ENCODE measurements around the gene CRACDL.
"Not testable (repeated sequence)": the region's sequence is repeated elsewhere in the genome, so short reads cannot be mapped to it uniquely, and the experiment has no call there.

The CRACDL gene

DNA sequence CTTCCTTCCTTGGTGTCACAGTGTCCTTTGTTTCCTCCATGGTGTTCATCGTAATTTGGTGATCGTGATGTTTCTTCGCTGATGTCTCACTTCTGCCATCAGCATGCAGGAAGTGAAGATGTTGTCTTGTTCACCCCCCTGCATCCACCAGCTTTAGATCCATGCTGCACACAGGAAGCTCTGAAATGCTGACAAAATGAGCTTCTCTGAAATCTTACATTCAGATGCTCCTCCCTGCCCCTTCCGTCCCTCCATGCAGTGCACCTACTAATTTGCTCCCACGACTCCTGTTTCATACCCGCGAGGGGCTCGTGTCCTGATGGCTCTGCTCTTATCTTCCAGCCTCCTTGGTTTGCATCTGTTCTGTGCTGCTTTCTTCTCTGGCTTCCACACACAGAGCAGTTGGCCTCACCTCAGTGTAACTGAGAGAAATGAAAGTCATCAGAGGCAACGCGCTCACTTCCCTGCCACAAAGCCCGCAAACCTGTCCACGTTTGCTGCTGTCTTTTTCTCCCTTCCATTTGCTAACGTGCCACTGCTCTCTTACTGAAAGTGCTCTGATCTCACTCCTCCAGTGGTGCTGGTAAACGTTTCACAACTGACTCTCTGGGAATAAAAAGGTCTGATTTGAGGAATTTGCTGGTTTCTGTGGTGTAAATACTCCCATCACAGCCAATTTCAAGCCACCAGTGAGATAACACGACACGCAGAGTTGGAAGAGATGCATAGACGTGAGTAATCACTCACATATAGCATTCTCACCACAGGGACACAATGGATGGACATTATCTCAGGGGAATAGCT is 164.1 kb downstream of the CRACDL start:
- peak in 2 of 4 experiments; percentile 44 to 63 for DNase-seq

GRCh38 chr2:98771264-98771663 is 164.8 kb downstream of the CRACDL start:
- DNase-seq: no peak

DNA sequence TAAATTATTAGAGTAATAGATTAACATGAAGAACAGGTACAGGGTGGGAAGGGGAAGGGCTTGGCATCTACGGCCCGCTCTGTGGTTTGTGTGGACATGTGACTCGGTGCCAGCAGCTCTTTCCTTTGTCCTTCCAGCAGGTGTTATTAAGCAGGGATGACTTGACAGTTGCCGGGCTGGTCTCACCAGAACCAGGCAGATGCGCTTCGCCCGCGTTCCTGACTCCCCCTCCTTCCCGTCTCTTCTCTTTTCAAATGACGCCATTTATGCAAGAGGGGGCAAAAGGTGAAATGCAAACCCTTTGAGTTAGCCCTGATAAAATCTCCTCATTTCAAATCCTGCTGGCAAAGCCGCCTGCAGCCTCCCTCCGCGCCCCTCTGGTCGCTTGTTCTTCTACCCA is 166.2 kb downstream of the CRACDL start:
- no peak for DNase-seq

GRCh38 chr2:98769114-98769476 is 166.9 kb downstream of the CRACDL start:
- no peak for DNase-seq

DNA sequence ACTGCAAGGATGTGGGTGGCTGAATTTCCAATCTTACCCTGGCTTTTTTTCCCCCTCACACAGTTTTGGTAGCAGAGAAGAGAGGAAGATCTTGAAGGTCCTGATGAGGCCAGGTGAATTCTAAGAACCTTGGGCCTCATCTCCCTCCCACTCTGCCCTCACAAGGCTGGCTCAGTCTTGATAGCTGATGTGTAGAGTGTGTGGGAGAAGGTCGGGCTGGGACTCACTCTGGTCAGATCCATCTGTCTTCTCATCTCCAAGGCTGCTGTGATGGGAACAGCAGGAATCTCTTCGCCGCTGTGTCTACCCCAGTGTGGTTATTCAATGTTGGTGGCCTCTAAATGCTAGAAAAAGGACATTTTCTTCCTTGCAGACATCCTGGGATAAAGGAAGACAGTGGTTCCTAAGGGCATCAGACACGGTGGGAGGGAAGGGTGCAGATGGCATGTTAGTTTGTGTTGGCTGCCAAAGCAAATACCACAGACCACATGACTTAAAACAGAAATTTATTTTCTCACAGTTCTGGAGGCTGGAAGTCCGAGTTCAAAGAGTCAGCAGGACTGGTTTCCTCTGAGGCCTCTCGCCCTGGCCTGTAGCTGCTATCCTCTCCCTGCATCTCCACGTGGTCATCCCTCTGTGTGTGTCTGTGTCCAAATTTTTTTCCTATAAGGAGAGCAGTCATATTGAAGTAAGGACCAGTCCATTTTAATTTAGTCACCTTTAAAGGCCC is 167.5 kb downstream of the CRACDL start:
- DNase-seq: no peak

DNA sequence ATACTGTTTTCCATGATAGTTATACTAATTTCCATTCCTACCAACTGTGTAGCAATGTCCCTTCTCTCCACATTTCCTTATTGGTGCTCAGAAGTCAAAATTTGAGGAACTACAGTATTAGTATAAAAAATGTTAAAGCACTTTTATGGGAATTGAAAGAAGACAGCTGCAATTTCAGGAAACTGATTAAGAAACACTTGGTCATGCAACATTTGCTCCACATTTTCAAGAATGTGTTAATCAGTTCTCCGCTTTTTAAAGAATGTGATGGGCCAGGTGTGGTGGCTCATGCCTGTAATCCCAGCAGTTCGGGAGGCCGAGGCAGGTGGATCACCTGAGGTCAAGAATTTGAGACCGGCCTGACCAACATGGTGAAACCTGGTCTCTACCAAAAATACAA is 171.5 kb downstream of the CRACDL start:
- no peak for DNase-seq

DNA sequence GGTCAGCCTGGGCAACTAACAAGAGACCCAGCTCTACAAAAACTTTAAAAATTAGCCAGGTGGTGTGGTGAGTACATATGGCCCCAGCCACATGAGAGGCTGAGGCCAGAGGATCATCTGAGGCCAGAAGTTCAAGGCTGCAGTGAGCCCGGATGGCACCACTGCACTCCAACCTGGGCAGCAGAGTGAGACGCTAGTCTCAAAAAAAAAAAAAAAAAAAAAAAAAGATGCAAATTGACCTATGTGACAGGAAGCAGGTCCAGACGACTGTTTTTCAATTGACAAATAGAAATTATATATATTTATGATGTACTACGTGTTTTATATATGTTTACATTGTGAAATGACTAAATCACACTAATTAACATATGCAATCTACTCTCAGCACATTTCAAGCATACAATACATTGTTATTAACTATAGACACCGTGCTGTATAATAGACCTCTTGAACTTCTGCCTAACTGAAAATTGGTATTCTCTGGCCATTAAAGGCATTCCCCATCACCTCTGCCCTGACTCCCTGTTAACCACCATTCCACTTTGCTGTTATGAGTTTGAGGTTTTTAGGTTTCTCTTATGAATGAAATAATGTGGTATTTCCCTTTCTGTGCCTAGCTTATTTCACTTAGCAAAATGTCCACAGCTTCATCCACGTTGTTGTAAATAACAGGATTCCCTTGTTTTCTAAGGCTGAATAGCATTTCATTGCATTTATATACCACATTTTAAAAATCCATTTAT is 172.6 kb downstream of the CRACDL start:
- no peak for DNase-seq

DNA sequence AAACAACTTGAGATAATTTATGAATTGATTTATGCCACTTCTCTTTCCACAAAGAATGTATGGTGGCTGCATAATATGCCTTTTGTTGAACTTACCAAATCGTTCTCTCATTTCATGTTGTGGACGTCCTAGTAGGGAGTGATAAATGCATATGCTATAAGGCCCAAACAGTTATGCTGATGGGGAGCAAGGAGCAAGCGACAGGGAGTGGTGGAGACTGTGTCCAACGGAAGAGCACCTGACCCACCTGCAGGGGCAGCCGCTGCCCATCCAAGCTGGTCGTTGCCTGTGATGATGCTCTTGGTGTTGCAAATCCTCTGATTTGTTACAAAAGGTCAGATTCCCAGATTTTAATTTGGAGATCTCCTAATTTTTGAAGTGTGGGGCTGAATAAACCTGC is 174.1 kb downstream of the CRACDL start:
- no peak for DNase-seq

DNA sequence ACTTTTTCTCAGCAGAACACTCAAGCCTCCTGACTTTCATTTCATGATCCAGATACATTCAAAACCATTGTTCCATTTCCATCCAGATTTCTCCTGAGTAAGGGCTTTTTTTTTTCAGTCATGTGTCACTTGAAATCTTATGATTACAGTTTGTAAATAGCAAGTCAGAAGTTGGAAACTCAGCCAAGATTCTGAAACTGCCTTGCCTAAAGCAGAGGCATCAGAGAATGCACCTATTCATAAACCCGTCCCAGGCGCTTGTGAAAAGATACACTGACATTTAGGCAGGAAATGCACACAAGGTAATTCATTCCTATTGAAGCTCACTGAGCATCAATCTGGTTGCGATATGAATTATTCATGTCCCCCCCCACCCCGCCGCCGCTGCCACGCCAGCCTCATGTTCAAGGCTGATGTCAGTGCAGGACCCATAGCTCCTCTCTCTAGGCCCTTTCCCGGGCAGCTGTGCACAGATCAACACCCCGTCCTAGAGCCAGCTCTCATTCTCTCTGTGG is 174.7 kb downstream of the CRACDL start:
- peak in 3 of 4 experiments; percentile 32 to 55 (median 53) for DNase-seq

GRCh38 chr2:98759827-98760625 is 176.0 kb downstream of the CRACDL start:
- no peak for DNase-seq

- DNase-seq: no peak
Measured at GRCh38 chr2:98759338-98759737, 176.7 kb downstream of the CRACDL start.

DNA sequence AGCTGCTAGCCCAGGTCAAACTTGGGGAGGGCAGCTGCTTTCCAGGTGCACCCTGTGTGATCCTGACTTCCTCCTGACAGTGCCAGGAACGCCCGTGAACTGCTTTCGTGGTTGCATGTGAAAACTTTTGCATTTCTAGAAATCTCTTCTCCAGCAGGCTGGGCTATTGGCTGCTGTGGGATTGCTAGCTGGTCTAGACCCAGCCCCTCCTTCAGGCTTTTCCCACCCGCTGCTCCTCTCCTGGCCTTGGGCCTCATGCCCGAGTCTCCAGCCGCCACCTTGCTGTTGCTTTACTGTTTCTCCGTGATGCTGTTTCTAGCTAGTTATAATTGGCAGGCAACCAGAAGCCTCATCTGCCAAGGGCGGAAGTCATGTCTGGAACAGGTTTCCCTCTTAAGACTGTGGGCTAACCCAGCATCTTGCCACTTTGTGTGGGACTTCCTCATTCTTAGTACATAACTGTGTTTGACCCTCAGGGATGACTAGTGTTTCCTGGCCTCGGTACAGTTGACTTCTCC is 178.1 kb downstream of the CRACDL start:
- peak in 1 of 4 experiments; percentile 27 for DNase-seq

DNA sequence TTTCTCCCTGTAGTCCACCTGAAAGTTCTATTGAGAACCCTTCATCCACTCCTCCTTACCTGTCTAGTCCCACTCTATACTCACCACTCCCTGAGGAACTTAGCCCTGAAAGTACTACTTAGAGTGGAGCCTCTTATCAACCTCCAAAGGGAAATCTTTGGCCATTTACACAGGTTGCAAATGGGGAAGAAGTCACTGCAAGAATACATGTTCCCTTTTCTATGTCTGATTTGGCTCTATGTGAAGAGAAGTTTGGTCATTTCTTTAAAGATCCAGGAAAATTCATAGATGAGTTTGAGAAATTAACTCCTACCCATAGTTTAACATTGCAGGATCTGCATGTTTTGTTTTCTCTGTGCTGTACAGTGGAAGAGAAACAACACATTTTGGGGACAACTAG is 182.2 kb downstream of the CRACDL start:
- no peak for DNase-seq

GRCh38 chr2:98752711-98753110 is 183.3 kb downstream of the CRACDL start:
- not testable (repeated sequence) for DNase-seq

- DNase-seq: no peak
Measured at GRCh38 chr2:98751748-98752147, 184.3 kb downstream of the CRACDL start.

DNA sequence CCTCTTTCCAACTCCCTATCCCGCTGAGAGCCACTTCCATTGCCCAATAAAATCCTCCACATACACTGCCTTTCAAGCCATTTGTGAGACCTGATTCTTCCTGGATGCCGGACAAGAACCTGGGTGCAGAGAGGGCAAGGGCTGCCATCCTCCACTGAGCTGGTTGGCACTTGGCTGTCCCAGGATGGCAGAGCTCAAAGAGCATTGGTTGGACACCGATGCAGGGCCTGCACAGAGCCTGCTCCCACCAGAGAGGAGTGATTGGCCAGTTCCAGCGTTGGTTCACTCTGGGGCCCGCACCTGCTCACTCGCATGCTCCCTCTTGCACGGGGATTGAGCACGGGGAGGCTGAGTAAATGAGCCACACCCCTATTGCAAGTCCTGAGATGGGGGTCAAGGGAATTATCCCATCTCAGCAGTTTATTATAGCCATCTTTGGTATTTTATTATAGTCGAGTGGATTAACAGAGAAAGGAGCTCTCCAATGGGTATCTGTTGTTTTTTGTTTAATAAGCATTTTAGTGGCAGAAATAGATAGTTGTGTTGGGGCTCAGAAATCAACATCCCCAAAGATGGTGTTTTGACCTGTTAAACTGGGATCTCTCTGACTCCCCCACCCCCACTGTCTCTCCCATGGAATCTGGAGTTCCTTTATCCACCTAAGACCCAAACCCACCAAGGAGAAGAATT is 185.3 kb downstream of the CRACDL start:
- DNase-seq: no peak

DNA sequence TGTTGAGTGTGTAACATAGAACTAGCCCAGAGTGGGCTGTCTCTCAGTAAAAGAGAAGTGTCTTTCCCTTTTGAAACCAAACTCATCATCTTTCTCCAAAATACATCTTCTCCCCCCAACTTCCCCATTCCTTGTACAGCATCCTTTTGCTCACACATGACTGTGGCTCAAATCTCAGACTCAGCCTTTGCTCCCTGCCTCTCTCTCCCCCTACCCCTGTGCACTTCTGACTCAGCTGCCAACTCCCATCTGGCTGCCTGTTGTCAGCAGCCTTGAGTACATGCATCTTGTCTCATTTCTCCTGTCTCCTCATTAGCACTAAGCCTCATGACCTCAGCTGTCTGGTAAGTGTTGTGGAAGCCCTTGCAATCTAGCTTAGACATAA is 187.0 kb downstream of the CRACDL start:
- no peak for DNase-seq

DNA sequence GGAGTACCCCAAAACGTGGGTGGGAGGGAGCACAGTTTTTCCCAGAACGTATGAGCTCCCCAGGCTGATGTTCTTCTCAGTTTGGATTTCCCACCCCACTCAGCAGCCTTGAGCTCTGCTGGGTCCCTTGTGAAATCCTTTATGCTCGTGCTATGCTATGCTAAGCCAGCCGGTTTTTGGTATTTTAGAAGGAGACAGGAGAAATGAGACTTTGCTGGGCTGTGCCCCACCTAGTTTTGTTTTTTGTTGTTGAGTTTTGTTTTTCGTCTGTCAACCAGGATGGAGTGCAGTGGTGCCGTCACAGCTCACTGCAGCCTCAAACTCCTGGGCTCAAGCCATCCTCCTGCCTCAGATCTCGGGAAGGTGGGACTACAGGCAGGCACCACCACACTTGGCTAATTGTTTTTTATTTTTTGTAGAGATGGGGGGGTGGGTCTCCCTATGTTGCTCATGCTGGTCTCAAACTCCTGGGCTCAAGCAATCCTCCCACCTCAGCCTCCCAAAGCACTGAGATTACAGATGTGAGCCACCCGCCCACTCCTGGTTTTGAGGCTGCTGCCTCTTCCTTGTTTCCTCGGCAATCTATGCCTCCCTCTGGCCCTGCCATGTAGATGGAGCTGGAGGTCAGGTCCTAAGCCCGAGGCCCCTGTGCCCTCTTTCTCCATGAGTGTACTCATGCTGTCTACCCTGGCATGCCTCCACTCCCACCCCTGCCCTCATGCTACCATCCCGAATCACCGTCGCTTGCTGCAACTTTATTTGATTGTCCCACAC is 187.5 kb downstream of the CRACDL start:
- no peak for DNase-seq

GRCh38 chr2:98747888-98748287 is 188.1 kb downstream of the CRACDL start:
- DNase-seq: no peak

GRCh38 chr2:98746426-98746825 is 189.6 kb downstream of the CRACDL start:
- no peak for DNase-seq

GRCh38 chr2:98744595-98744994 is 191.4 kb downstream of the CRACDL start:
- no peak for DNase-seq
